ENCODE results near the gene GNB1.

- no peak for TF ChIP-seq CTCF (IDR thresholded peaks at IDR 0.05)
- TF ChIP-seq POLR2A (IDR thresholded peaks at IDR 0.05), result no peak
Observed at GRCh38 chr1:1914971-1915692, 24.2 kb upstream of the GNB1 start, which contains the start of gene CALML6.

Measured in adrenal gland (tissue), 5 donors.